IMR-90 (cell line): ENCODE data around the gene BTBD9. TPM values are rescaled to one million over a fixed set of nuclear protein-coding genes. Genes with fewer than 3 reads are reported as not detected.

Source experiments
- ATAC-seq: fragments of 200-7000 bp; cut with Tn5 transposase; 2 replicates; pipeline ENCODE4 v1.9.1; 2020; ENCODE audit warnings: low read depth, mild to moderate bottlenecking, moderate library complexity
- BruUV-seq: library from RNA; stranded (reverse); fragments of 400-500 nt; replicated peaks from 2 replicates; lab custom pipeline; 2021; lab: Mats Ljungman, UMichigan
- CTCF ChIA-PET: fragments of 300-600 bp; formaldehyde crosslinking; extraction: SDS; loops from one replicate; lab custom pipeline; 2021; ENCODE audit warnings: antibody characterized with exemption; lab: Yijun Ruan, JAX
- POLR2A ChIA-PET: fragments of 300-600 bp; sonication (Branson Sonifier 250); formaldehyde crosslinking; loops from one replicate; lab custom pipeline; 2022; ENCODE audit warnings: antibody characterized with exemption; ENCODE audit not compliant: unreplicated experiment; lab: Charles Lee
- DNase-seq: peaks from one replicate; pipeline ENCODE4 v3.0.0; 2013
- H2AFZ ChIP-seq: replicated peaks from 2 replicates; pipeline ENCODE3; 2013; ENCODE audit warnings: low read length, mild to moderate bottlenecking; ENCODE audit not compliant: poor library complexity
- H2AK5ac ChIP-seq: 2 replicates; pipeline ENCODE4 v1.6.1; 2013; ENCODE audit warnings: low read depth, low read length, inconsistent platforms
- H2AK9ac ChIP-seq: replicated peaks from 2 replicates; pipeline ENCODE3; 2013; ENCODE audit warnings: mild to moderate bottlenecking, low read depth, low read length, moderate library complexity; ENCODE audit not compliant: poor library complexity
- H2BK120ac ChIP-seq: 2 replicates; pipeline ENCODE4 v1.6.1; 2013; ENCODE audit warnings: low read depth, low read length, inconsistent platforms
- H2BK15ac ChIP-seq: 3 replicates; pipeline ENCODE4 v1.6.1; 2013; ENCODE audit warnings: low read depth, low read length, inconsistent platforms
- H2BK20ac ChIP-seq: 2 replicates; pipeline ENCODE4 v1.6.1; 2013; ENCODE audit warnings: low read depth, mild to moderate bottlenecking, inconsistent platforms, low read length, moderate library complexity
- H2BK5ac ChIP-seq: 2 replicates; pipeline ENCODE4 v1.6.1; 2013; ENCODE audit warnings: mild to moderate bottlenecking, low read depth, low read length, inconsistent platforms; ENCODE audit not compliant: poor library complexity, severe bottlenecking
- H3K14ac ChIP-seq: replicated peaks from 2 replicates; pipeline ENCODE4 v1.6.1; 2013; ENCODE audit warnings: low read depth, low read length, inconsistent platforms
- H3K18ac ChIP-seq: 2 replicates; pipeline ENCODE4 v1.6.1; 2013; ENCODE audit warnings: low read depth, low read length, control low read depth
- H3K23ac ChIP-seq: 2 replicates; pipeline ENCODE4 v1.6.1; 2013; ENCODE audit warnings: low read depth, low read length, inconsistent platforms
- H3K27ac ChIP-seq: 2 replicates; pipeline ENCODE4 v1.5.1; 2013; ENCODE audit warnings: mild to moderate bottlenecking, control low read depth, low read length; ENCODE audit not compliant: insufficient read depth
- H3K27me3 ChIP-seq: 2 replicates; pipeline ENCODE4 v1.6.1; 2013; ENCODE audit warnings: low read length; ENCODE audit not compliant: control insufficient read depth, insufficient read depth
- H3K36me3 ChIP-seq: 2 replicates; pipeline ENCODE4 v1.6.1; 2013; ENCODE audit warnings: low read length, mixed read lengths; ENCODE audit not compliant: control insufficient read depth, insufficient read depth
- H3K4ac ChIP-seq: 2 replicates; pipeline ENCODE4 v1.6.1; 2013; ENCODE audit warnings: low read depth, low read length, inconsistent platforms
- H3K4me1 ChIP-seq: 2 replicates; pipeline ENCODE4 v1.6.1; 2013; ENCODE audit warnings: low read length, mixed read lengths; ENCODE audit not compliant: control insufficient read depth, insufficient read depth
- H3K4me2 ChIP-seq: 2 replicates; pipeline ENCODE4 v1.6.1; 2013; ENCODE audit warnings: low read depth, mild to moderate bottlenecking, control low read depth, low read length, moderate library complexity
- H3K4me3 ChIP-seq: 2 replicates; pipeline ENCODE4 v1.5.1; 2013; ENCODE audit warnings: low read depth, mild to moderate bottlenecking, control low read depth, low read length, moderate library complexity; ENCODE audit not compliant: insufficient read depth
- H3K56ac ChIP-seq: 2 replicates; pipeline ENCODE4 v1.6.1; 2013; ENCODE audit warnings: low read length, inconsistent platforms; ENCODE audit not compliant: insufficient read depth; ENCODE audit errors: extremely low read depth
- H3K79me1 ChIP-seq, 2 experiments: 2 replicates each; pipeline ENCODE4 v1.6.1; 2013; ENCODE audit warnings: low read length in 2 of 2, inconsistent platforms in 1 of 2, low read depth in 1 of 2
- H3K9ac ChIP-seq: 2 replicates; pipeline ENCODE4 v1.6.1; 2013; ENCODE audit warnings: low read depth, low read length, control low read depth
- H3K9me1 ChIP-seq: 2 replicates; pipeline ENCODE4 v1.6.1; 2013; ENCODE audit warnings: low read length, inconsistent platforms; ENCODE audit not compliant: insufficient read depth
- H3K9me3 ChIP-seq: 2 replicates; pipeline ENCODE4 v1.6.1; 2013; ENCODE audit warnings: low read length; ENCODE audit not compliant: control insufficient read depth, insufficient read depth
- H4K20me1 ChIP-seq: 2 replicates; pipeline ENCODE4 v1.6.1; 2013; ENCODE audit warnings: low read length, inconsistent platforms; ENCODE audit not compliant: insufficient read depth
- H4K5ac ChIP-seq: 2 replicates; pipeline ENCODE4 v1.6.1; 2013; ENCODE audit warnings: mild to moderate bottlenecking, low read depth, low read length, control low read depth
- H4K8ac ChIP-seq, 2 experiments: 2 replicates each; pipeline ENCODE4 v1.6.1; 2013; ENCODE audit warnings: low read depth in 2 of 2, low read length in 2 of 2, control low read depth in 1 of 2, inconsistent platforms in 1 of 2
- H4K91ac ChIP-seq: 2 replicates; pipeline ENCODE4 v1.6.1; 2013; ENCODE audit warnings: low read depth, low read length, inconsistent platforms; ENCODE audit not compliant: insufficient read depth
- FOS ChIP-seq: fragments of 150-350 bp; IDR thresholded peaks from 2 replicates; pipeline ENCODE4 v1.6.1; 2016; ENCODE audit warnings: low read depth, low read length
- NFE2L2 ChIP-seq: fragments of 150-350 bp; IDR thresholded peaks from 2 replicates; pipeline ENCODE4 v1.6.1; 2016; ENCODE audit warnings: low read depth, mild to moderate bottlenecking, low read length
- POLR2A ChIP-seq: IDR thresholded peaks from 2 replicates; pipeline ENCODE4 v1.6.1; 2012; ENCODE audit warnings: mild to moderate bottlenecking, low read depth, low read length
- RAD21 ChIP-seq: IDR thresholded peaks from 2 replicates; pipeline ENCODE4 v1.6.1; 2012; ENCODE audit warnings: low read length, improper control_type of control experiment
- SMC3 ChIP-seq: fragments of 150-350 bp; IDR thresholded peaks from 2 replicates; pipeline ENCODE4 v1.6.1; 2016; ENCODE audit warnings: low read depth, mild to moderate bottlenecking, antibody characterized with exemption, low read length, moderate library complexity
- USF2 ChIP-seq: fragments of 150-350 bp; IDR thresholded peaks from 2 replicates; pipeline ENCODE4 v1.6.1; 2017; ENCODE audit warnings: mild to moderate bottlenecking, antibody characterized with exemption, low read length, low read depth
- WGBS, 2 experiments: methylation state at CpG; one replicate each; pipeline versions ENCODE4 v1.1.5 to v1.1.7; 2013; ENCODE audit warnings: missing lambda C conversion rate in 2 of 2; ENCODE audit not compliant: insufficient read length in 1 of 2; ENCODE audit errors: extremely low coverage in 2 of 2; 5-methylcytosine and 5-hydroxymethylcytosine counted together
- dilution Hi-C: fragments of 300-500 bp; cut with HindIII; formaldehyde crosslinking; loops from one replicate; pipeline ENCODE4 v1.14.3; 2018; ENCODE audit warnings: low sequenced_read_pairs; ENCODE audit not compliant: unreplicated experiment
- in situ Hi-C: fragments of 300-500 bp; cut with MboI; formaldehyde crosslinking; loops from 3 replicates; pipeline ENCODE4 v1.14.3; 2019; ENCODE audit warnings: low sequenced_read_pairs, inconsistent platforms, mixed read lengths
- intact Hi-C: fragments of 100-400 bp; cut with micrococcal nuclease; formaldehyde crosslinking; loops from 2 replicates; pipeline ENCODE4 v1.10.0; 2022
- polyA plus RNA-seq, 3 experiments: library from polyadenylated mRNA; depleted of rRNA; stranded (reverse); fragments of >200 nt; gene quantifications; 2 replicates each; pipeline ENCODE4 v1.2.3, GENCODE V29; 2012; ENCODE audit warnings: low replicate concordance in 1 of 3
- total RNA-seq: library from RNA; depleted of rRNA; stranded (reverse); fragments of >200 nt; gene quantifications from 2 replicates; pipeline ENCODE4 v1.2.3, GENCODE V29; 2012

BTBD9 gene
- total and polyA plus RNA-seq, 2 of the 4 experiments (the other 2 are of a cell fraction) = 4.1 to 22.0 TPM

DNA sequence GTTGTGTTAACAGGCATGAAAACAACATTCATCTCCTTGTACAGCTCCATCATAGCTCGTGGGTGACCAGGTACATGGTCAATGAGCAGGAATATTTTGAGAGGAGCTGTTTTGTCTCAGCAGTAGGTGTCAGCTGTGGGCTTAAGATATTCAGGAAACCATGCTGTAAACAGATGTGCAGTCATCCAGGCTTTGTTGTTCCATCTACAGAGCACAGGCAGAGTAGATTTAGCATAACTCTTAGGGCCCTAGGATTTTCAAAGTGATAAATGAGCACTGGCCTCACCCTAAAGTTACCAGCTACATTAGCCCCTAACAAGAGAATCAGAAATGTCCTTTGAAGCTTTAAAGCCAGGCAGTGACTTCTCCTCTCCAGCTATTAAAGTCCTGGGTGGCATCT, 154.2 kb downstream of the BTBD9 start:
- H3K4me3 ChIP-seq = no peak overlapping the region
- no peaks in the 10 kb centered on the region for H3K9me3 ChIP-seq
- no peak overlapping the region for H3K23ac ChIP-seq
- no peak overlapping the region for H3K14ac ChIP-seq
- 0 out of 2 replicates have a peak, but pooled peaks cover 2% of the 10 kb centered on the region for H3K4me1 ChIP-seq
- ChIA-PET CTCF (interaction anchor here (0.6 kb wide), 1 partner anchor 119 kb away, joined by 3 read pairs; no protein-coding TSS in a partner anchor), POLR2A (no interaction called here)
- no CpG with 5 or more reads among the region's 1 CpG for WGBS, 2 experiments
- no peak overlapping the region for H4K8ac ChIP-seq
- no peak overlapping the region for H2BK20ac ChIP-seq
- no peak overlapping the region for H3K4me2 ChIP-seq
- DNase-seq (no peak), ATAC-seq (no peak)
- no peak overlapping the region for H4K91ac ChIP-seq
- no peak for TF ChIP-seq SMC3
- no peak for TF ChIP-seq RAD21
- no peak for TF ChIP-seq USF2
- TF ChIP-seq FOS = no peak
- TF ChIP-seq NFE2L2 = no peak
- no peak for TF ChIP-seq POLR2A
- H4K20me1 ChIP-seq = no peaks in the 10 kb centered on the region
- 0 out of 4 replicates have a peak, but pooled peaks cover 0 to 4% of the 10 kb centered on the region in 2 experiments for H3K79me1 ChIP-seq
- H4K5ac ChIP-seq = no peak overlapping the region
- no peak overlapping the region for H3K18ac ChIP-seq
- no peak overlapping the region for H2BK5ac ChIP-seq
- in situ Hi-C loops (no loop called here), intact Hi-C loops (no loop called here), dilution Hi-C loops (no loop called here)
- no peak overlapping the region for H2AK9ac ChIP-seq
- no peak overlapping the region for H2BK15ac ChIP-seq
- H2AK5ac ChIP-seq = no peak overlapping the region
- peaks cover 8% of the 10 kb centered on the region; the same call in 1 of the 2 replicates for H3K9me1 ChIP-seq
- no peak overlapping the region for H3K56ac ChIP-seq
- no peak overlapping the region for H2AFZ ChIP-seq
- H3K27ac ChIP-seq = no peak overlapping the region
- no peak overlapping the region for H3K4ac ChIP-seq
- no peaks in the 10 kb centered on the region for H3K27me3 ChIP-seq
- no peak overlapping the region for H3K9ac ChIP-seq
- H2BK120ac ChIP-seq = no peak overlapping the region
- BruUV-seq = no TSS peak
- no peaks in the 10 kb centered on the region for H3K36me3 ChIP-seq
